Fibroblast of villous mesenchyme (primary cell): ENCODE results near the gene PPP2R2B. TPM values are rescaled to one million over a fixed set of nuclear protein-coding genes. Genes with fewer than 3 reads are reported as not detected.

ENCODE experiments used
- DNase-seq: peaks from one replicate; pipeline ENCODE4 v3.0.0-alpha.2; 2010; ENCODE audit warnings: low read depth
- H3K4me3 ChIP-seq: 2 replicates; pipeline ENCODE4 v1.5.1; 2011; ENCODE audit warnings: low read depth, mild to moderate bottlenecking, low read length
- CTCF ChIP-seq: IDR thresholded peaks from 2 replicates; pipeline ENCODE4 v1.5.1; 2012; ENCODE audit warnings: low read depth, mild to moderate bottlenecking, low read length; ENCODE audit not compliant: insufficient read depth
- total RNA-seq: library from RNA; depleted of rRNA; stranded (reverse); fragments of >200 nt; gene quantifications from 2 replicates; pipeline ENCODE4 v1.2.3, GENCODE V29; 2012

PPP2R2B gene
- total RNA-seq, 1 donor, result 2.2 TPM

- TF ChIP-seq CTCF, result no peak
- no peak for DNase-seq
- no peak overlapping the region for H3K4me3 ChIP-seq
These were observed 18.5 kb upstream of the PPP2R2B start for GRCh38 chr5:146897061-146897460.

DNA sequence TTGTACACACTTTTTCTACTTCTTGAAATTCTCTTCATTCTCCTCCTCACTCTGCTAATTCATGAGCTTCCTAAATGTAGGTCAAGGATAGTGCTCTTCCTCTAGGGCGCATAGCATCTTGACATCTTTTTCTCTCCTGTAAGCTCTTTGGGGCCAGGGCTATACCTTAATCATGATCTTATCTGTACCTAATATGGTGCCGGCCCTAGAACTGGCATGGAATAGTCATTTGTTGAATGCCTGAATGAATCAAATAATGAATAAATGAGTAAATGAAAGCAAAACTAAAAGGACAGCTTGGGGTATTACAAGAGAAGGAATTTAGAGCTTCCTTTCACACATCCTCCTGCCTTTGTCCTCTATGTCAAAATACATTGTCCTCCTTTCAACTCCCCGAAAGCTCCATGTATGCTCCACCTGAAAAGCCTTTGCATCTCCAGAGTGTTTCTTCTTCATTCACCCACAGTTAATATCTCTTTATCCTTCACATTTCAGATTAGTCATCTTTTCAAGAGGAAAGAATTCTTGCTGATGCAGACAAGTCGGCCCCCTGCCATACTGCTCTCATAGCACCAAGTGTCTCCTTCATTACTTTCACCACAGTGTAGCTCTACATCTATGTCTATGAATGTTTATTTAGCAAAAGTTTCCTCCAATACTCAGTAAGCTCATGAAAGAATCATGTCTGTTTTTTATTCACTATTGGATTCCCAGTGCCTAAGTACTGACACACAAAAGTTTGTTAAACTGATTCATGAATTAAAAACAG is 16.4 kb upstream of the PPP2R2B start:
- no peak for DNase-seq
- no peak for TF ChIP-seq CTCF
- H3K4me3 ChIP-seq, result no peak overlapping the region

GRCh38 chr5:146893991-146894390 is 15.4 kb upstream of the PPP2R2B start:
- TF ChIP-seq CTCF, result no peak
- DNase-seq, result no peak
- no peak overlapping the region for H3K4me3 ChIP-seq

GRCh38 chr5:146892231-146892630 is 13.7 kb upstream of the PPP2R2B start:
- DNase-seq, result no peak

GRCh38 chr5:146891511-146891910 is 13.0 kb upstream of the PPP2R2B start:
- H3K4me3 ChIP-seq, result no peak overlapping the region
- no peak for TF ChIP-seq CTCF
- no peak for DNase-seq

More at GRCh38 chr5:146892231-146892630, 13.7 kb upstream of the PPP2R2B start:
- TF ChIP-seq CTCF, result no peak
- H3K4me3 ChIP-seq, result no peak overlapping the region

GRCh38 chr5:146890731-146891440 is 12.3 kb upstream of the PPP2R2B start:
- no peak for DNase-seq
- no peak overlapping the region for H3K4me3 ChIP-seq
- TF ChIP-seq CTCF, result no peak
